ENCODE data around the gene PCP2.

The PCP2 gene

DNA sequence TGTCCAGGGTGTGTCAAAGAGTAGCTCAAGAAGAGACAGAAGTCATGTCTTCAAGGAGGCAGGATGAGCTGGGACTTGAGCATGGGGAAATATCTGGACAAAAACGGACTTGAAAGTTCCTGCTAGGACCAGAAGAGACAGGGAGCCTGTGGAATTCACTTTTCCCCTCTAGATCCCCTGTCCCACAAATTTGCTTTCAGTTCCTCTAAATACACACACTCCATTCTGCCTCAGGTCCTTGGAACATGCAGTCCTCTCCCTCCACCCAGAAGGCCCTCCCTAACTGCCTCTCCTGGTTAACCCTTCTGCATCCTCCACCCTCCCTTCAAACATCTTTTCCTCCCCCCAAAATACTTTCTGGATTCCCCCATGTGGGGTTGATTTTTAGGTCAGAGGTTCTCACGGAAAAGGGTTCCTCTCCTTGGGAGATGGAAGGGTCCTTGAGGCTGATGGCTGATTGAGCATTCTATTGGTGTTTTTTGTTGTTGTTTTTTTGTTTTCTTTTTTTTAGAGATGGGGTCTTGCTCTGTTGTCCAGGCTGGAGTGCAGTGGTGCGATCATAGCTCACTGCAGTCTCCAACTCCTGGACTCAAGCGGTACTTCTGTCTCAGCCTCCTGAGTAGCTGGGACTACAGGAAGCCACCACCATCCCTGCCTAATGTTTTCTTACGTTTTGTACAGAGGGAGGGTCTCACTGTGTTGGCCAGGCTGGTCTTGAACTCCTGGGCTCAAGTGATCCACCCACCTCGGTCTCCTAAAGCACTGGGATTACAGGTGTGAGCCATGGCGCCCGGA is 28.4 kb upstream of the PCP2 start:
- no peak for DNase-seq

DNA sequence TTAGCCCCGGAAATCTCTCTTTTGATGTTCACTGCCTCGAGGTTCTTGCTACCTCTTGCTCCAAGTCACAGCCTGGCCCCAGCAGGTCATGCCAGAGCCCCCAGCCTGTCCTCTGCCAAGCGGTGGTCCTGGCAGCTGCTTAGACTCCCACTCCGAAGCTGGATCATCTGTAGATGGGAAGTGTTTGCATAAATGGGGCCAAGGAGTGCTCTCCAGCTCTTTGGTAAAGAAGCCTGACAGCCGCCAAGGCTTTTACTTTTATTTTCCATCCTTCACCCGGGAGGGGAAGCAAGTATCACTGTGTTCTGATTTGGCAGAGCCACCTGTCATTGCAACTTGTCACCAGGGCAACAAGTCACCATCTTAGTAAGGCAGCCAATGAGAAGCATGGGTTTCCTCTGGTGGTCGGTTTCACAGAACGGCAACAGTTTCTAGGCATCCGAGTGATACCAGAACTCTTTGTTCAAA is 24.7 kb upstream of the PCP2 start:
- DNase-seq, result no peak

DNA sequence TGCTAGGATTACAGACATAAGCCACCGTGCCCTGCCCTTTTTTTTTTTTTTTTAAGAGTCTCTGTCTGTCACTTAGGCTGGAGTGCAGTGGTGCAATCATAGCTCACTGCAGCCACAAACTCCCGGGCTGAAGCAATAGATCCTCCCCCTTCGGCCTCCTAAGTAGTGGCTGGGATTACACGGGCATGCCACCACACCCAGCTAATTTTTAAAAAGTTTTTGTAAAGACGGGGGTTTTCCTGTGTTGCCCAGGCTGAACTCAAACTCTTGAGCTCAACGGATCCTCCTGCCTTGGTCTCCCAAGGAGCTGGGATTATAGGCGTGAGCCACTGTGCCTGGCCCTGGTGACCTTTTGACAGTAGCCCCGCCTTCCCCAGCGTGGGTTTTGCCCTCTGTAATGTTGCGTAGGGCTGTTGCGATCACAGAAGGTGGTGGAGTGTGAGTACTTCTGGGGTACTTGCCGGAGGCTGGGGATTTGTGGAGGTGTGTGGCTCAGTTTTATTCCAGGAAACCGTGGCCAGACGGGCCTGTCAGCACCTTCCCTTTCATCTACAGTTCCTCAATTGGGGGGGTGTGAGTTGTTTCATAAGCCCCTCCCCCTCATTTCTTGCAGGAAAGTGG is 23.7 kb upstream of the PCP2 start:
- DNase-seq, result no peak

DNA sequence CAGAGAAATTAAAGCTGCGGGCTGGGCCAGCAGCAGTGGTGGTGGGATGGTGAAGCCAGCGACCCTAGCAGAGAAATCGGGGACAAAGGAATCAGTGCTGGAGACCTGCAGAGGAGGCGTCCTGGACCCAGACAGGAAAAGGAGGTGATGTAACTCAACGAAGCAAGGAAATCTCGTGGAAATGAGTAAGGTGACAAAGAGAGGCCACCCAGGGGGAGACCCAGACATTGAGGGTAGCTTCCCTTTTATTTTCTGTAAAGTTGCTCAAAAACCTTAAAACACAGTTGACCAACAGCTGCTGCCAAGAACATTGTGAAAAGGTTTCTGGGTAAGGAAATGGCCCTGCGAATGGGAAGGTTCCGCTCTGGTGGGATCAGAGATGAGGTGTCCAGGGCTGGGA is 22.1 kb upstream of the PCP2 start:
- no peak for DNase-seq

DNA sequence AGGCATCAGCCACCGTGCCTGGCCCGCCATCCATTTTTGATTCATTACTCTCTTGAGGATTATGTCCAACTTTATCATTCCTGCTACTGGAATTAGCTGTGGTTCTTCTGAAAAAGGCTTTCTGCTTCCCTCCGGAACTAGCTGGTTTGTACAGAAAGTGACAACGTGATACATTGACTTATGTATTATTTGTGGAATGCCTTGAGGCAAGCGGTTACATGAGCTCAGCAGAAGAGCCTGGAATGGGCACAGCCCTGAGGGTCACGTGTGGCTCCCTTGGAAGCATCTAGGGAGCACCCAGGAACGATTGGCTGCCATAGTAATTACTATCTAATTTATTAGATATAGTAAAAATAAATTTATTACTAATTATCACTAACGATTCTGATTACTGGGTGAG is 20.9 kb upstream of the PCP2 start:
- no peak for DNase-seq

DNA sequence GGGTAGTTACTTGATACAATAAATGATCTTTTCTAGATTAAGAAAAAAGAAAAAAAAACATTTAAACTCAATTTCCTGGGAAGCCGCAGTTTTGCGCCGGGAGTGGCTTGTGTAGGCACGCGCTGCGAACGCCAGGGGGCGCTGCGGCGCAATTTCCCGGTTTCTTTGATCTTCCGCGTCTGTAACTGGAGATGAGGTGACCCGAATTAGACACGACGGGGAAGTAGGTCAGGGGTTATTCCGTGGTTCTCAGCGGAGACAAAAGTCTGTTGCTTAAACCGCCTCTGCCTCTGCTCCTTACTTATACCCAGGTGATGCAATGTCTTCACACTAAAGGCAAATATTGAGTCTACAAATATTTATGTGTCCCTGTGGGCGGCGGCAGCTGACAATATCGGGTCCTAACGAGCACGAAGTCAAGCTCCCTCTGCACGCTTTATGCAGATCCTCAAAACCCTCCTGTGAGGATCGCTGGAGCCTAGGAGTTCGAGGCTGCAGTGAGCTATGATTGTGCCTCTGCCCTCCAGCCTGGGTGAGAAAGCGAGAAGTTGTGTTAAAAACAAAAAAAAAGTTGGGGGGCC is 18.6 kb upstream of the PCP2 start:
- peak; percentile 91 for DNase-seq

DNA sequence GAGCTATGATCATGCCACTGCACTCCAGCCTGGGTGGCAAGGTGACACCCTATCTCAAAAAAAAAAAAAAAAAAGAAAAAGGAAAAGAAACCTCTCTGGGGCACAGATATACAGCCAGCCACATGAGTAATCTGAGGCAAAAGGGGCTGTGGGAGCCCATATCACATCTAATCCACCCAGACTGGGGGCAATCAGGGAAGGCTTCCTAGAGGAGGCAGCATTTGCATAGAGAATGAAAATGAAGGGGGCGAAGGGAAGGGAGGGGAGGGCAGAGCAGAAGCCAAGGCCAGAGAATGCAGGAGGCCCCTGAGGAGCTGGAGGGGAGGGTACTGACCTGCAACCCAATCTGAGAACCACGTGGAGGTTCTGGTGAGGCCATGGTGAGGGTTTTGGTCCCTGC is 16.6 kb upstream of the PCP2 start:
- DNase-seq, result no peak

DNA sequence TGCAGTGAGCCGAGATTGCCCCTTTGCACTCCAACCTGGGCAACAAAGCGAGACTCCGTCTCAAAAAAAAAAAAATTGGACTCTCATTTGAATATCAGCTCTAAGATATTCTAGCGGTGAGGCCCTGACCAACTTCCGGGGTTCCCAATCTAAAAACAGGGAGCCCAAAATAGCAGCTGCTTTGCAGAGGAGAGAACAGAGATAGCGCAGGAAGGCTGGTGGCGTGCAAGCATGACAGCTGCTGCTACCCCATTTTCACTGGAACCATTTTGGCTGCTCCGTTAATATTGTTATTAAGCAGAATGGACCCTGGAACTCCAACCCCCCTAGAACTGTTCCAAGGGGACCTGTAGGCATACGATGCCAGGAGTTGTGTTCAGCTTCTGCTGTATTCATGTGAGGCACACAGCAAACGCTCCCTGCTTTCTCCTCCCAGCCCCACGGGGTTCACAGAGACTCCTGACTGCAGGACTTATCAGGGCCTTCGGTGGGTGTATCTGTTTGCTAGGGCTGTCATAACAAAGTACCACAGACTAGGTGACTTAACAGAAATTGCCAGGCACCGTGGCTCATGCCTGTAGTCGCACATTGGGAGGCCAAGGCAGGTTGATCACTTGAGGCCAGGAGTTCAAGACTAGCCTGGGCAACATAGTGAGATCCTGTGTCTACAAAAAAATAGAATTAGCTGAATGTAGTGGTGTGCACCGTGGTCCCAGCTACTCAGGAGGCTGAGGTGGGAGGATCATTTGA is 14.9 kb upstream of the PCP2 start:
- no peak for DNase-seq

DNA sequence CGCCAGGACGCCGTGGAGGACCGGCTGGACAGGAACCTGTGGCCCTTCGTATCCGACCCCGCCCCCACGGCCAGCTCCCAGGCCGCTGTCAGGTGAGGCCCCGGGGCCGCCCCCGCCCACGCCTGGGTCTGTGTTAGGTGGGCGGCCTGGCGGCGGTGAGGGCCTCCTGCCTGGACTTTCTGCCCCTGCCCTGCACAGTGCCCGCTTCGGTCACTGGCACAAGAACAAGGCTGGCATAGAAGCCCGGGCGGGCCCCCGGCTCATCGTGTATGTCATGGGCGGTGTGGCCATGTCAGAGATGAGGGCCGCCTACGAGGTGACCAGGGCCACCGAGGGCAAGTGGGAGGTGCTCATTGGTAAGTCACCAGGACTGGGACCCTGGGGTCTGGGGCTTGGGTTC is 13.6 kb upstream of the PCP2 start:
- no peak for DNase-seq

DNA sequence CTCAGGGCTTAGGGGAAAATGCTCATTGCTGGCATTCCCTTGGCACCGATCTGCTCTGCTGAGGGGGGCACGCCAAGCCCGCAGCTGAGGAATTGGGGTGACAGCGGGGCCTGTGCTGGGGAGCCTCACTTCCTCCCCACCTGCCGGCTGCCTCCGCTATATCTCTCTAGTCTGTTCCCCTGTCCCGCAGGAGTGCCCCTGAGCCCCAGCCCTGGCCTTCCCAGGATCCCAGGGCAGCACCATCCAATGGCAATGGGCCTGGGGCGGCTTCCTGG is 12.8 kb upstream of the PCP2 start:
- DNase-seq, result no peak

DNA sequence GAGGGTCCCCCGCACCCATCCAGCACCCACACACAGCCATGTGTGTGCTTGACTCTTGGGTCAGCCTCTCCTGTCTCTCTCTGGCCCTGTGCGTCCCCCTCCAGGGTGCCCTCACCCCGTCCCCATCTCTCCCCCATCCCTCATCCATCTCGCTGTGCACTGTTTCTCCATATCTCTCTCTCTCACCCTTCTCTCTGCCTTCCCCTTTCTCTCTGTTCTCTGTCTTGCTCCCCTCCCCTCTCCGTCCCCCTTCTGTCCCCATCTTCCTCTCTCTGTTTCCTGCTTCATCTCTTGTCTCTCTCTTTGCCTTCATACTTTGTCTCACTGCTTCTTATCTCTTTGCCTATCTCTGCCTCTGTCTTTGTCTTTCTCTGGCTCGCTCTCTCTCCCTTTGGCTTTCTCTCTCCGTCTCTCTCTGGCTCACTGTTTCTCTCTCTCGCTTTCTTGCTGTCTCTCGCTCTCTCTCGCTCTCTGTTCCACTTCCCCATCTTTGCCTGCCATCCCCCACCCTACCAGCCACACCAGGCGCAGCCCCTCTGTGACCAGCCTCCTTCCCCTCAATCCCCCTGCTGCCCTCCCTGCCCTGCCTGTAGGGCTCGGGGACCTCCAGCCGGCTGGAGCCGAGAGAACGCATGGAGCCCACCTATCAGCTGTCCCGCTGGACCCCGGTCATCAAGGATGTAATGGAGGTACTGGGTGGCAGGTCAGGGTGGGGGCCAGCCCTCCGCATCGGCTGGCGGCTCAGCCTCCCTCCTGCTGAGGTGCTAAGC is 12.3 kb upstream of the PCP2 start:
- DNase-seq, result no peak

DNA sequence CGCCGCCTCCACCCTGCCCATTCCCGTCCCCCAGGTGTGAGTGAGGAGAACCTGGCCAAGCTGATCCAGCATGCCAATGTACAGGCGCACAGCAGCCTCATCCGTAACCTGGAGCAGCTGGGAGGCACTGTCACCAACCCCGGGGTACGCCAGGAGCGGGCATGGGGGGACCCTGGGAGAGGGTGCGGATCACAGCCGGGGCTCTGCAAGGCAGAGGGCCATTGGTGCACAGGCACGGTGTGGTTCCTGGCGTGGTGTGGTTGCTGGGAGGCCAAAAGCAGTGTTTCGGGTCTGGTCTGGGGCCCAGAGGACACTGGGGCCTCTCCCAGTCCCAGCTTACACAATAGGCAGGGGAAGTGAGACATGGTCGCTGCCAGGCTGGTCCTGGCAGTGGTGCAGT is 11.6 kb upstream of the PCP2 start:
- no peak for DNase-seq

DNA sequence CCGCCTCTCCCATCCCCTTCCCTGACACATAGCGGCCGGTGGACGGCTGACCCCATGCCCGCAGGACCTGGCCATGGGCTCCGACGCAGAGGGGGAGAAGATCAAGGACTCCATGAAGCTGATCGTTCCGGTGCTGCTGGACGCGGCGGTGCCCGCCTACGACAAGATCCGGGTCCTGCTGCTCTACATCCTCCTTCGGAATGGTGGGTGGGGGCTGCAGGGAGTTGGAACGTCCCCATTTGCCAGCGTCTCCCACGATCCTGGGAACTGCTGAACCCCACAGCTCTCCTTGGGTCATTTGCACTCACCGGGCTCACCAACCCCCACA is 11.0 kb upstream of the PCP2 start:
- DNase-seq, result no peak

DNA sequence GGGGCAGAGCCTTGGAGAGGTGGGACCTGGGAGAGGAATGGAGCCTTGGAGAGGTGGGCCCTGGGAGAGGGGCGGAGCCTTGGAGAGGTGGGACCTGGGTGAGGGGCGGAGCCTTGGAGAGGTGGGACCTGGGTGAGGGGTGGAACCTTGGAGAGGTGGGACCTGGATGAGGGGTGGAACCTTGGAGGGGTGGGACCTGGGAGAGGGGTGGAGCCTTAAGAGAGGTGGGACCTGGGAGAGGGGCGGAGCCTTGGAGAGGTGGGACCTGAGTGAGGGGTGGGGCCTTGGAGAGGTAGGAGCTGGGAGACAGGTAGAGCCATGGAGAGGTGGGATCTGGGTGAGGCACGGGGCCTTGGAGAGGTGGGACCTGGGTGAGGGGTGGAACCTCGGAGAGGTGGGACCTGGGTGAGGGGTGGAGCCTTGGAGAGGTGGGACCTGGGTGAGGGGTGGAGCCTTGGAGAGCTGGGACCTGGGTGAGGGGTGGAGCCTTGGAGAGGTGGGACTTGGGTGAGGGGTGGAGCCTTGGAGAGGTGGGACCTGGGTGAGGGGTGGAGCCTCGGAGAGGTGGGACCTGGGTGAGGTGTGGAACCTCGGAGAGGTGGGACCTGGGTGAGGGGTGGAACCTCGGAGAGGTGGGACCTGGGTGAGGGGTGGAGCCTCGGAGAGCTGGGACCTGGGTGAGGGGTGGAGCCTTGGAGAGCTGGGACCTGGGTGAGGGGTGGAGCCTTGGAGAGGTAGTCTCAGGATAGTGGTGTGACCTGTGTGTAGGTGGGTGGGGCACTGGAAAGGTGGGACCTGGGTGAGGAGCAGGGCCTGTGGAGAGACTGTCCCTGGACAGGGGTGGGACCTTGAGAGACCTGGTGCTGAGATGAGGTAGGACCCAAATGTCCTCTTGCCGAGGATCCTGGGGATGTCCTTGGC is 10.4 kb upstream of the PCP2 start:
- DNase-seq, result peak; percentile 44

DNA sequence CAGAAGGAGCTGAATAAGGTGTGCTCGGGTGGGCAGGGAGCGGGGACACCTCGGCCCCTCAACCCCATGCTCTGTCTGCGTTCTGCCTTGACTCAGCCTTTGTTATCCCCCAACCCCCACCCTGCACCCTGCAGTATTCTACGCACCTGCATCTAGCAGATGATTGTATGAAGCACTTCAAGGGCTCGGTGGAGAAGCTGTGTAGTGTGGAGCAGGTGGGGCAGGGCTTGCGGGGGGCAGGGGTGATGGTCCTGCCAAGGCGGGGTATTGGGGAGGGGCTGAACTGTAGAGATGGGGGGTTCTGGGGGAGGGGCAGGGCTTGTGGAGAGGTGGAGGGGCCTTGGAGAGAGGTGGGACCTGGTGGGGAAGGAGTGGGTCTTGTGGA is 9.5 kb upstream of the PCP2 start:
- no peak for DNase-seq

DNA sequence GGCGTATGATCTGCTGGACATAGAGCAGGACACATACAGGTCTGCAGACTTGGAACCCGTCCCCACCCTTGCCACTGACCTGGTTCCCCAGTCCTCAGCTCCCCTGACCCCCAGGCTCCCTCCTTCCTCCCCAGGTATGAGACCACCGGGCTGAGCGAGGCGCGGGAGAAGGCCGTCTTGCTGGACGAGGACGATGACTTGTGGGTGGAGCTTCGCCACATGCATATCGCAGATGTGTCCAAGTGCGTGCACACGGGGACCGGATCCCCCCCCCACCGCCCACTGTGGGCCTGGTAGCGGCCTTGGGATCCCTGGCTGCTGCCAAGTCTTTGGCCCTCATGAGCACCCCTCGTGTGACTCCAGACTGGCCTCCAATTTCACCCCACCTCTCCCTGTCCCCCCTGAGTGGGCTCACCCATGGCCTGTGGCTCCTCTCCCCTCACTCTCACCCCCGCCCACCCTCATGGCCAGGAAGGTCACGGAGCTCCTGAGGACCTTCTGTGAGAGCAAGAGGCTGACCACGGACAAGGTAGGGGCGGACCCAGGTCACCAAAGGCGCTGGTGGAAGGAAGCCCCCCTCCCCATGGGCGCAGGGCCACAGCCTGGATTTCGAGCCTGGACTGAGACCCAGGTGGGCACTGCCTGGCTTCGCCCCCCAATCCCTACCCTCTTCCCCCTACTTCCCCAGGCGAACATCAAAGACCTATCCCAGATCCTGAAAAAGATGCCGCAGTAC is 8.9 kb upstream of the PCP2 start:
- DNase-seq, result no peak

DNA sequence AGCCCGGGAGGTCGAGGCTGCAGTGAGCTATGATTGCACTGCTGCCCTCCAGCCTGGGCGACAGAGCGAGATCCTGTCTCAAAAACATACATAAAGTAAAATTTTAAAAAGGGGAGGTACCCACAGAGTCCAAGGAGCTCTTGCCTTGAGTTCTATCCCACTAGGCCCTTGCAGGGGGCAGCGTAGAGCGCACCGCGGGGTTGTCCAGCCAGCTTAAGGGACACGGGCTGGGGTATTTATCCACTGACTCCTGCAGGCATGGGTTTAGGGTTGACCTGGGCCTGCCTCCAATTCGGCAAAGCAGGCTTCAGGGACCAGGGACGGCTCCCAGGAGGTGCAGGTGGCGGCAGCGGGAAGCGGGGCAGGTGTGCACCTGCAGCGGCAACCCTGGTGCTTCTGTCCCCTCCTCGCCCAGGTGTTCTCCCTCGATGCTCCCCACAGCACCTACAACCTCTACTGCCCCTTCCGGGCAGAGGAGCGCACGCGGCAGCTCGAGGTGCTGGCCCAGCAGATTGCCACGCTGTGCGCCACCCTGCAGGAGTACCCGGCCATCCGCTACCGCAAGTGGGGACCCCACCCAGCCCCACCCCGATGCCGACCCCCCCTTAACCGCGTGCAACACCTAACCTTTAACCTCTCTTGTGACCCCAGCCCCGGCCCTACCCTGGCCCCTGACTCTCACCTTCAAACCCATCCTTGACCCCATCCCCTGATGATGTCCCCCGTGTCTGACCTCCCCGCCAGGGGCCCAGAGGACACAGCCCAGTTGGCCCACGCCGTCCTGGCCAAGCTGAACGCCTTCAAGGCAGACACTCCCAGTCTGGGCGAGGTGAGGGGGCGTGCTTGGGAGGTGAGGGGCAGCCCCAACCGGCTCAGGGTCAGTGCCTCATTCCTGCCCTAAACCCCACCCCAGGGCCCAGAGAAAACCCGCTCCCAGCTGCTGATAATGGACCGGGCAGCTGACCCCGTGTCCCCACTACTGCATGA is 8.1 kb upstream of the PCP2 start:
- no peak for DNase-seq

DNA sequence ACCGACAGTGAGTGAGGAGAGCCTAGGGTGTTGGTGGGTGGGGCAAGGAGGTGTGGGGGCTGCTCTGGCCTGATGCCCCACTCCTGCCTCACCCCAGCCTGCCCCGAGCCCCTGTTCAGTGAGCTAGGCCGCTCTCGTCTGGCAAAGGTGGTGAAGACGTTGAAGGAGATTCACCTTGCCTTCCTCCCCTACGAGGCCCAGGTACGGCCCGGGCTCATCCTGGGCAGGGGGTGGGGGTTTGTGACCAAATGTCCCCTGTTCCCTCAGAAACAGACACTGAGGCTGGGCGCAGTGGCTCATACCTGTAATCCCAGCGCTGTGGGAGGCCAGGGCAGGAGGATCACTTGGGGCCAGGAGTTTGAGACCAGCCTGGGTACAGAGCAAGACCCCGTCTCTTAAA is 7.3 kb upstream of the PCP2 start:
- no peak for DNase-seq

DNA sequence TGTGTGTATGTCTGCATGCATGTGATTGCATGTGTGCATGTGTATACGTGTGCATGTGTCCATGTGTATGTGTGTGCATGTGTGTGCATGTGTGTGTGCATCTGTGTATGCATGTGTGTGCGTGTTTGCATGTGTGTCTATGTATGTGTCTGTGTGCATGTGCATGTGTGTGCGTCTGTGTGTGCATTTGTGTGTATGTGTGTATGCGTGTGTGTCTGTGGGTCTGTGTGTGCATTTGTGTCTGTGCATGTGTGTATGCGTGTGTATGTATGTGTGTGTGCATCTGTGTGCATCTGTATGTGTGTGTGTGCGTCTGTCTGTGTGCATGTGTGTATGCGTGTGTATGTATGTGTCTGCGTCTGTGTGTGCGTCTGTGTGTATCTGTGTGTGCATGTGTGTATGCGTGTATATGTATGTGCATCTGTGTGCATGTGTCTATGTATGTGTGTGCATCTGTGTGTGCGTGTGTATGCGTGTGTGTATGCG is 6.4 kb upstream of the PCP2 start:
- no peak for DNase-seq
